Vagina (tissue), 2 donors: ENCODE data around the gene DNASE1.

Experiments used
- POLR2A ChIP-seq, 2 donors: fragments of 450-650 bp; IDR thresholded peaks; one replicate each; pipeline ENCODE4 v1.6.1; 2017; ENCODE audit warnings: antibody characterized with exemption in 2 of 2, mild to moderate bottlenecking in 2 of 2, moderate library complexity in 2 of 2
- POLR2AphosphoS5 ChIP-seq, 2 donors: sonication (generic); formaldehyde crosslinking; IDR thresholded peaks; one replicate each; pipeline ENCODE4 v1.9.0; 2017; ENCODE audit warnings: antibody characterized with exemption in 2 of 2, mild to moderate bottlenecking in 2 of 2, low read depth in 1 of 2; ENCODE audit not compliant: insufficient read depth in 1 of 2
- TF ChIP-seq, protein P1 (sequence below), 3 experiments: fragments of 450-650 bp in 2 of 3; fragments of 200-600 bp in 1 of 3; sonication (generic) in 1 of 3; IDR thresholded peaks; one replicate each; pipeline ENCODE4 v1.5.1; 2017 to 2019; ENCODE audit warnings: antibody characterized with exemption in 3 of 3, mild to moderate bottlenecking in 2 of 3, moderate library complexity in 2 of 3

GRCh38 chr16:3672571-3673041 is 18.1 kb downstream of the DNASE1 start:
- TF ChIP-seq, protein P1, sequence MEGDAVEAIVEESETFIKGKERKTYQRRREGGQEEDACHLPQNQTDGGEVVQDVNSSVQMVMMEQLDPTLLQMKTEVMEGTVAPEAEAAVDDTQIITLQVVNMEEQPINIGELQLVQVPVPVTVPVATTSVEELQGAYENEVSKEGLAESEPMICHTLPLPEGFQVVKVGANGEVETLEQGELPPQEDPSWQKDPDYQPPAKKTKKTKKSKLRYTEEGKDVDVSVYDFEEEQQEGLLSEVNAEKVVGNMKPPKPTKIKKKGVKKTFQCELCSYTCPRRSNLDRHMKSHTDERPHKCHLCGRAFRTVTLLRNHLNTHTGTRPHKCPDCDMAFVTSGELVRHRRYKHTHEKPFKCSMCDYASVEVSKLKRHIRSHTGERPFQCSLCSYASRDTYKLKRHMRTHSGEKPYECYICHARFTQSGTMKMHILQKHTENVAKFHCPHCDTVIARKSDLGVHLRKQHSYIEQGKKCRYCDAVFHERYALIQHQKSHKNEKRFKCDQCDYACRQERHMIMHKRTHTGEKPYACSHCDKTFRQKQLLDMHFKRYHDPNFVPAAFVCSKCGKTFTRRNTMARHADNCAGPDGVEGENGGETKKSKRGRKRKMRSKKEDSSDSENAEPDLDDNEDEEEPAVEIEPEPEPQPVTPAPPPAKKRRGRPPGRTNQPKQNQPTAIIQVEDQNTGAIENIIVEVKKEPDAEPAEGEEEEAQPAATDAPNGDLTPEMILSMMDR (IDR thresholded peaks at IDR 0.05): no peak
- TF ChIP-seq POLR2A (IDR thresholded peaks at IDR 0.05) (no peak), POLR2AphosphoS5 (IDR thresholded peaks at IDR 0.05; ENCODE audit: insufficient read depth in 1 of 2, low read depth in 1 of 2) (no peak)
